ENCODE results near the gene ARHGEF17. TPM values are rescaled to one million over a fixed set of nuclear protein-coding genes. Genes with fewer than 3 reads are reported as not detected.

The ARHGEF17 gene
- total RNA-seq, 4 donors from 2014 or later, result 3.2 to 33.8 (median 17.4) TPM

DNA sequence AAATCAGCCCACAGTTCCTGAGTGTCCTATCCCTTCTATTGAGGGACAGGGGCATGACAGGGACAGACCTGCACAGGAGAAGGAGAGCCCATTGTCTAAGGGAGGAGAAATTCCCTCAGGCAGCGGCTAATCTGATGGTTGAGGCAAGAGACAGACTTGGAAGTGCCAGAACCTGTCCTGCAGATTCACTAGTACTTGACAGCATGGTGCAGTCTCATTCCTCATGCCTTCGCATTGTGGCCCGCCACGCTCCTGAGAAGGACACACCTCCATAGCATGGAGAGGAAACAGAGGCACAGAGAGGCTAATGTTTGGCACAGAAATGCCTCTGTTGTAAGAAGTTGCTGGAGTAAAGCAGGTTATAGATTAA, 32.7 kb upstream of the ARHGEF17 start:
- no peaks in the 10 kb centered on the region for H3K27me3 ChIP-seq
- no peaks in the 10 kb centered on the region for H3K36me3 ChIP-seq
- peak in 1 of 3 donors; percentile 13 for DNase-seq
- no peak overlapping the region for H3K4me3 ChIP-seq
- H3K9me3 ChIP-seq, result no peaks in the 10 kb centered on the region
- no peak overlapping the region for H3K27ac ChIP-seq
- TF ChIP-seq POLR2A (IDR thresholded peaks at IDR 0.05), result no peak
- TF ChIP-seq, protein P1, sequence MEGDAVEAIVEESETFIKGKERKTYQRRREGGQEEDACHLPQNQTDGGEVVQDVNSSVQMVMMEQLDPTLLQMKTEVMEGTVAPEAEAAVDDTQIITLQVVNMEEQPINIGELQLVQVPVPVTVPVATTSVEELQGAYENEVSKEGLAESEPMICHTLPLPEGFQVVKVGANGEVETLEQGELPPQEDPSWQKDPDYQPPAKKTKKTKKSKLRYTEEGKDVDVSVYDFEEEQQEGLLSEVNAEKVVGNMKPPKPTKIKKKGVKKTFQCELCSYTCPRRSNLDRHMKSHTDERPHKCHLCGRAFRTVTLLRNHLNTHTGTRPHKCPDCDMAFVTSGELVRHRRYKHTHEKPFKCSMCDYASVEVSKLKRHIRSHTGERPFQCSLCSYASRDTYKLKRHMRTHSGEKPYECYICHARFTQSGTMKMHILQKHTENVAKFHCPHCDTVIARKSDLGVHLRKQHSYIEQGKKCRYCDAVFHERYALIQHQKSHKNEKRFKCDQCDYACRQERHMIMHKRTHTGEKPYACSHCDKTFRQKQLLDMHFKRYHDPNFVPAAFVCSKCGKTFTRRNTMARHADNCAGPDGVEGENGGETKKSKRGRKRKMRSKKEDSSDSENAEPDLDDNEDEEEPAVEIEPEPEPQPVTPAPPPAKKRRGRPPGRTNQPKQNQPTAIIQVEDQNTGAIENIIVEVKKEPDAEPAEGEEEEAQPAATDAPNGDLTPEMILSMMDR (IDR thresholded peaks at IDR 0.05), result no peak
- peaks cover 0 to 18% (median 3%) of the 10 kb centered on the region in 4 donors for H3K4me1 ChIP-seq

DNA sequence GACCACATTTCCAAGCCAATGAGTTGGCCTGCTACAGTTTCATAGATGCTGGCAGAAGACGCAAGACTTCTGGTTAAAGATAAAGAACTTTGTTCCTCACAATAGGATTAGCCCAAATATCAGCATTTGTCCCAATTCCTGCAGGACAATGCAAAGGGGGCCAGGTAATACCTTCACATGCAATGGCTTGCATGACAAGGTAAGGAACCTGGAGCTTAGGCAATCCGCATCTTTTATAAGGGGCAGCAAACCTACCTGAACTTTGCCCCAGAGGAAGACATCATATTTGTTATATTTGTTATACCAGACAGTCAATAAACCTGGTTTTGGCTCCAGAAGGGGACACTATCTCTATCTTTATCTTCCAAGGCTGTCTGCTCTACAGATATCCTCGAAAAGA, 30.6 kb upstream of the ARHGEF17 start:
- Histone ChIP-seq H3K36me3 (no peaks in the 10 kb centered on the region), H3K4me3 (no peak overlapping the region)
- no peak for TF ChIP-seq POLR2A (IDR thresholded peaks at IDR 0.05)
- TF ChIP-seq, protein P1 (IDR thresholded peaks at IDR 0.05), result no peak

DNA sequence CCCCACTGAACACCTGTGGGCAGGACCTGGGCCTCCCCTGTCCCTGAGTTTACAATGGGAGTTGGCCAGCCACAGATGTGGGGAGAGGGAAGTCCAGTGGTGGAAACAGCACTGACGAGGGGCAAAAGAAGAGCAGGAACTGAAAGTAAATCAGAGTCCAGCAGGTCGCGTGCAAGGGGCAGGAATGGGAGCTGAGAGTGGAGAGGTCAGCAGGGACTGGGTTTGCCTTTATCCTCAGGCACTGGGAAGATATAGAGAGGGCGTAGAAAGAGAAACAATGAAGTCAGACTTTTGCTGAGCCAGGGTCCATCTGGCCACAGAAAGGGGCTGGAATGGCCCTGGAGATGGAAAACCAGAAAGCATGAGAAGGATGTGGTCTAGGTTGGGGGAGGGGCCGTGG, 27.4 kb upstream of the ARHGEF17 start:
- H3K9me3 ChIP-seq, result no peaks in the 10 kb centered on the region
- H3K4me1 ChIP-seq, result no peaks in the 10 kb centered on the region
- TF ChIP-seq, protein P1 (IDR thresholded peaks at IDR 0.05), result no peak
- TF ChIP-seq POLR2A (IDR thresholded peaks at IDR 0.05), result no peak
- H3K4me3 ChIP-seq, result no peak overlapping the region
- DNase-seq, result peak in 1 of 3 donors; percentile 22
- H3K36me3 ChIP-seq, result no peaks in the 10 kb centered on the region
- no peaks in the 10 kb centered on the region for H3K27me3 ChIP-seq
- H3K27ac ChIP-seq, result no peak overlapping the region

More for the DNA sequence above, 30.6 kb upstream of the ARHGEF17 start:
- peaks cover 0 to 5% (median 0%) of the 10 kb centered on the region in 4 donors for H3K4me1 ChIP-seq
- H3K27me3 ChIP-seq, result no peaks in the 10 kb centered on the region
- no peak overlapping the region for H3K27ac ChIP-seq
- H3K9me3 ChIP-seq, result no peaks in the 10 kb centered on the region
- no peak for DNase-seq

DNA sequence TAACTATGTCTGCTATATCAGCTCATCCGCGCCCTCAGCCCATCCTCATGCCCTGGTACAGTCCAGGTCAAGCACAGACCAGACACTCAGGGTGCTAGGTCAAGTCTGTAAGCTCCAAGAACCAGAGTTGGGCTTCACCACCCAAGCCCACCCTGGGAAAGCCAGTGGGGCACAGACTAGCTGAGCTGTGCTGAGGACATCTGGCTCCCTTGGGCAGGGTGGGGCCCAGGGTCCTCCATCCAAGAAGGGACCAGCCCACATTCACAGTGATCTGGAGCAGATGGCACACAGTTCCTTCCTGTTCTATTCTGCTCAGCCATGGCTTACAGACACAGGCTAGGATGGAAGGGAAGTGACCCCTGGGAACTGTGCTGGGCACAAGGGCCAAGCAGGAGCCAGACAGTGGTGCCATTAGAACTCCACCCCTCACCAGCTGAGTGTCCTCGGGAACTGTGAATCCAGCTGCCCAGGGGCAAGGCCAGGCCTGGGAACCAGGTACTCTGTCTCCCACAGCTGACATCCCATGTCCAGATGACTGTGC, 26.8 kb upstream of the ARHGEF17 start:
- no peaks in the 10 kb centered on the region for H3K9me3 ChIP-seq
- peak overlapping the region in 1 of 4 donors; percentile 3 for H3K27ac ChIP-seq
- H3K27me3 ChIP-seq, result no peaks in the 10 kb centered on the region
- H3K4me3 ChIP-seq, result no peak overlapping the region
- no peaks in the 10 kb centered on the region for H3K4me1 ChIP-seq
- no peak for DNase-seq
- no peak for TF ChIP-seq POLR2A (IDR thresholded peaks at IDR 0.05)
- TF ChIP-seq, protein P1 (IDR thresholded peaks at IDR 0.05), result no peak
- no peaks in the 10 kb centered on the region for H3K36me3 ChIP-seq

DNA sequence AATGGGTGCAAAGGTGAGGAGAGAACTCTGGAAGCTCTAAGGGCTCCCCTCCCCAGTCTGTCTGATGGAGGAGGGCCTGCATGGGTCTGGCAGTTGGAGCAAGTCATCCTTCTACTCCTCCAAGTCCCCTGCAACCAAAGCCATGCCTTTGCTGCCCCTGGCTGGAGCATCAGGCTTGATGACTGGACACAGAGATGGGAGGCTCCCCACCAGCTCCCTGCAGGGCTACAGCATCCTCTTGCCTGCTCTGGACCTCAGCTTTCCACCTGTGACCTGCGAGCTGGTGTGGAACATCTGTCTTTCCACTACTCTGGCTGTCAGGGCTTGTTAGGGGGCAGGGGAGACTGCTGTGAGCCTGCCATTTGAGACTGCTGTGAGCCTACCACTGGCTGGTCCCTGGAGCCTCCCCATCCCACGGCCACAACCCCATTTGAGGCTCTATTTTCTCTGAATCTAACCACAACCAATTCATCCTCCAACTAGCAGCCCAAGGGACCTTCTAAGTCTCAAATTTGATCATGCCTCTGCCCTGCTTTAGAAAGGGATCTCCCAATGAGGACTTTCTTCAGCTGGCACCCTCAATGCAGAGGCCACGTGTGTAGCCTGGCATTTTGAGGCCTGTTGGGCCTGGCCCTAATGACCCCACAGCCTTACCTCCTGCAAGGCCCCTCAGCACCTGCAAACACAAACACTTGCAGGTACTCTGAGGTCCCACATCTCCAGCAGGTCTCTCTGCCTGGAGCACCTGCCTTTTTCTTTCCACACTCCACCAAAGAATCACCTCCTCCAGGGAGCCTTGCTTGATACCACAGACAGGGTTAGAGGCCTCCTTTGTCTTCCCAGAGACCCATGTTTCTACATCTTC, 26.0 kb upstream of the ARHGEF17 start:
- Histone ChIP-seq H3K4me1 (no peaks in the 10 kb centered on the region), H3K4me3 (no peak overlapping the region), H3K36me3 (no peaks in the 10 kb centered on the region), H3K9me3 (no peaks in the 10 kb centered on the region), H3K27ac (peak overlapping the region in 1 of 4 donors; percentile 3), H3K27me3 (no peaks in the 10 kb centered on the region)
- TF ChIP-seq POLR2A (IDR thresholded peaks at IDR 0.05), result no peak
- TF ChIP-seq, protein P1 (IDR thresholded peaks at IDR 0.05), result no peak
- no peak for DNase-seq

Data from Peyer's patch (tissue), 4 donors.